Measurements from ENCODE around the gene PTPRN2.
A peak's percentile ranks its signal among the peaks of the same experiment; 100 is the strongest.

PTPRN2 gene

DNA sequence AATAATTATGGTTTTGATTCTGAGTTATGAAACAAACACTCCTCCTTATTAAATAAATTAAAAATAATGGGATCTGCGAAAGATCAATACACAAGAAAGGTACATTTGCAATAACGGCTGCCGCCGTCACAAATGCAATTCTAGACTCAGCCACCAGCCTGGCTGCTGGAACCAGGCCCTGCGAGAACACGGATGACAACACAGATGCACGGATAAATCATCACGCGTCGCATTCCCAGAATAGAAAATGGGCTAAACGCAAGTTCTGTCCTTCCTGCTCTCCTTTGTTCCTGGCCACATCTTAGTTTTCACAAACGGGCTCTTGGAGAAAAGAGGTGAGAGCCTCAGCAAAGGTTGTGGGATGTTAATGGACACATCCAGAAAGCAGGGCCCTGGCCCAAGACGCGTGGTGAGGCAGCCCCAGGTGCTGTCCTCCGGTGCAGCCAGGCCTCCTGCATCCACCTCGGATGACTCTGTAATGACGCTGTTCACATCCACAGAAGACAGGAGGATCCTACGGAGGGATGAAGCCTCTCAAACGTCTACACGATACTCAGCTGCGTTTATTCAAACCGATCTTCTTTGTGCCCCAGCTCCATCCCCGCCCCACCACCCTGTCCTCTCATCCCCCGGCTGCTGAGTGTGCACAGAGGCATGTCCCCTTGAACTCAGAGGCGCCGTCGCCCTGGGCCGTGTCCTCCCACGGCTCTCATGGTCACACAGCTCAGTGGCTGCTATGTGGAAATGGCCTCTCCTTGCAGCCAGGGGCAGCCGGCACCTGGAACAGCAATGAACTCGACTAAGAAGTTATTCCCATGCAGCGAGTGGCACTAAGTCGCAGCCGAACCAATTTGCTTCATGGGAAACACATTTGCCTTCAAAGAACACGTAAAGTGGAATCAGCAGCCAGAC lies 197.9 kb downstream of the PTPRN2 start:
- TF ChIP-seq, protein P1, sequence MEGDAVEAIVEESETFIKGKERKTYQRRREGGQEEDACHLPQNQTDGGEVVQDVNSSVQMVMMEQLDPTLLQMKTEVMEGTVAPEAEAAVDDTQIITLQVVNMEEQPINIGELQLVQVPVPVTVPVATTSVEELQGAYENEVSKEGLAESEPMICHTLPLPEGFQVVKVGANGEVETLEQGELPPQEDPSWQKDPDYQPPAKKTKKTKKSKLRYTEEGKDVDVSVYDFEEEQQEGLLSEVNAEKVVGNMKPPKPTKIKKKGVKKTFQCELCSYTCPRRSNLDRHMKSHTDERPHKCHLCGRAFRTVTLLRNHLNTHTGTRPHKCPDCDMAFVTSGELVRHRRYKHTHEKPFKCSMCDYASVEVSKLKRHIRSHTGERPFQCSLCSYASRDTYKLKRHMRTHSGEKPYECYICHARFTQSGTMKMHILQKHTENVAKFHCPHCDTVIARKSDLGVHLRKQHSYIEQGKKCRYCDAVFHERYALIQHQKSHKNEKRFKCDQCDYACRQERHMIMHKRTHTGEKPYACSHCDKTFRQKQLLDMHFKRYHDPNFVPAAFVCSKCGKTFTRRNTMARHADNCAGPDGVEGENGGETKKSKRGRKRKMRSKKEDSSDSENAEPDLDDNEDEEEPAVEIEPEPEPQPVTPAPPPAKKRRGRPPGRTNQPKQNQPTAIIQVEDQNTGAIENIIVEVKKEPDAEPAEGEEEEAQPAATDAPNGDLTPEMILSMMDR (IDR thresholded peaks at IDR 0.05): no peak
- H3K4me1 Mint-ChIP-seq: peaks cover 8% of the 10 kb centered on the region
- peaks cover 27% of the 10 kb centered on the region for H3K27me3 Mint-ChIP-seq (ENCODE audit: low read depth, poor library complexity)
- DNase-seq: no peak
- H3K27ac Mint-ChIP-seq: peak overlapping the region; percentile 22
- H3K4me3 Mint-ChIP-seq: no peak overlapping the region
- H3K36me3 Mint-ChIP-seq (ENCODE audit: low read depth): no peaks in the 10 kb centered on the region
- H3K9me3 Mint-ChIP-seq: no peaks in the 10 kb centered on the region

GRCh38 chr7:158388928-158389327 lies 198.7 kb downstream of the PTPRN2 start:
- TF ChIP-seq, protein P1 (IDR thresholded peaks at IDR 0.05): no peak
- H3K36me3 Mint-ChIP-seq (ENCODE audit: low read depth): no peaks in the 10 kb centered on the region
- H3K27me3 Mint-ChIP-seq (ENCODE audit: low read depth, poor library complexity): peaks cover 33% of the 10 kb centered on the region
- H3K9me3 Mint-ChIP-seq: no peaks in the 10 kb centered on the region
- no peak overlapping the region for H3K4me3 Mint-ChIP-seq
- peaks cover 8% of the 10 kb centered on the region for H3K4me1 Mint-ChIP-seq
- no peak for DNase-seq
- H3K27ac Mint-ChIP-seq: no peak overlapping the region

GRCh38 chr7:158388072-158388471 lies 199.6 kb downstream of the PTPRN2 start:
- Mint-ChIP-seq H3K27ac (no peak overlapping the region), H3K4me1 (peaks cover 8% of the 10 kb centered on the region), H3K27me3 (ENCODE audit: low read depth, poor library complexity) (peaks cover 28% of the 10 kb centered on the region), H3K9me3 (no peaks in the 10 kb centered on the region), H3K36me3 (ENCODE audit: low read depth) (no peaks in the 10 kb centered on the region), H3K4me3 (no peak overlapping the region)
- DNase-seq: no peak
- TF ChIP-seq, protein P1 (IDR thresholded peaks at IDR 0.05): no peak

DNA sequence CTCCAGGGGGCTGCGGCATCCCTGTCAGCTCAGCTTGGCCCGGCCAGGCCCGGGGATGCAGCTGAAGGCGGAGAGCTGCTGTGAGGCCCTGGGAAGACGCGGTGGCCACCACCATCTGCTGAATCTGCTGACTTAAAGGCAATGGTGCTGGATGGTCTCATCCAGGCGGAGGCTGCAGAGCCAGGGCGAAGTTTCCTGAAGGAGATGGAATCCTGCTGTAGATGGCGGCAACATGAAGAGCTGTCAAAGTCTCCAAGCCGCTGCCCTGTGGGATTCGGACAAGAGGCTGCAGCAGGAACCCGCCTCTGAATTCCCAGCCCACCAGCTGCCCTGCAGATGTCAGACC lies 200.1 kb downstream of the PTPRN2 start:
- Mint-ChIP-seq H3K36me3 (ENCODE audit: low read depth) (no peaks in the 10 kb centered on the region), H3K27me3 (ENCODE audit: low read depth, poor library complexity) (peaks cover 28% of the 10 kb centered on the region), H3K27ac (no peak overlapping the region), H3K9me3 (peaks cover under 1% of the 10 kb centered on the region), H3K4me1 (peaks cover 8% of the 10 kb centered on the region), H3K4me3 (no peak overlapping the region)
- DNase-seq: no peak
- TF ChIP-seq, protein P1 (IDR thresholded peaks at IDR 0.05): no peak

DNA sequence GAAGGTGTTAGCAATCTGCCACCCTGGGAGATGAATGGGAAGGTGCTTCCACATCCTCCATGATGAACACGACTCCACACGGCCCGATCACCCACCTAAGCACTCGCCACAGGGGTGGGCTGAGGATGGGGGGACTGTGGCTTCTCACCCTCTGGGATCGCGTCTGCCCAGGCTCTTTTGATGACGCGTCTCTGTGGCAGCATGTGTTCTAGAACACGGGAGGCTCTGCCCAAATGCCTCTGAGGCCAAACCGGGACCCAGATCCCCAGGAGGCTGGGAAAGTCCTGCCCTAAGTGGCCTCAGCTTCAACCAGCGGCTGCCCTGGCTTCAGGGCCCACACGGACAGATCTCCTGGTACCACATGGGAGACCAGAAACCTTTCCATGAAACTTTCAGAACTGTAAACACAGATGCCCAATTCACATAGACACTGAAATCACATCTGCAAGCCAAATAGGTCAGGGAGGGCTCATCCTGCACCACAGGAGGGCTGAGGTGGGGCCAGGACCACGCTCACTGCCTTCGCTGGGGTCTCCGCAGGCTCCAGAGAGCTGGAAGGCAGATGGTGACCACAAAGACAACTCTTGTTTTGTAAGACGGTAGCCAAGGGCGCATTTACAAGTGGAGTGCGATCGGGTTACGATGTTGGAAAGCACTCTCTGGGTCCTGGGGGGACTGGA lies 200.6 kb downstream of the PTPRN2 start:
- Mint-ChIP-seq H3K27me3 (ENCODE audit: low read depth, poor library complexity) (peaks cover 30% of the 10 kb centered on the region), H3K9me3 (peaks cover 5% of the 10 kb centered on the region), H3K4me3 (no peak overlapping the region), H3K36me3 (ENCODE audit: low read depth) (no peaks in the 10 kb centered on the region), H3K27ac (no peak overlapping the region), H3K4me1 (peaks cover 8% of the 10 kb centered on the region)
- no peak for DNase-seq
- TF ChIP-seq, protein P1 (IDR thresholded peaks at IDR 0.05): no peak

Data from nephron progenitor cell (in vitro differentiated cells).